ENCODE measurements around the gene KCNJ6. TPM values are rescaled to one million over a fixed set of nuclear protein-coding genes. Genes with fewer than 3 reads are reported as not detected.
"Not testable (repeated sequence)": the region's sequence is repeated elsewhere in the genome, so short reads cannot be mapped to it uniquely, and the experiment has no call there.

The KCNJ6 gene
- total and polyA plus RNA-seq, 9 of the 15 experiments (the other 6 are each of a cell fraction or from before 2014, with no cell fraction given), result 0.06 to 0.21 (median 0.13) TPM; not detected in 1

- ChIA-PET CTCF (ENCODE audit: low intra/inter-chr PET ratio) (interaction anchor here (0.6 to 2.1 kb wide), 3 partner anchors 414 to 643 kb away, joined by 3 to 8 read pairs (median 4); no protein-coding TSS in a partner anchor), POLR2A (interaction anchor here (0.6 to 0.9 kb wide), 3 partner anchors 12 to 815 kb away, joined by 3 read pairs; no protein-coding TSS in a partner anchor)
- intact Hi-C loops (cut with micrococcal nuclease), result loop anchor here (5.0 kb wide), 1 partner anchor 415 kb away; no protein-coding TSS in a partner anchor
- H3K27ac ChIP-seq (ENCODE audit: extremely low read depth, low read depth, low read length); FAIRE-seq; H3K4me1 ChIP-seq (replicated peaks in 1 of 2; ENCODE audit: control insufficient read depth in 2 of 2, insufficient read depth in 2 of 2, low read length in 2 of 2); H3K4me3 ChIP-seq; H3K9me1 ChIP-seq (ENCODE audit: control insufficient read depth, insufficient read depth, low read length); ATAC-seq; H3K9me3 ChIP-seq (replicated peaks; ENCODE audit: control insufficient read depth, insufficient read depth, low read depth, low read length); H3K9ac ChIP-seq (ENCODE audit: insufficient read depth in 1 of 2, low read depth in 2 of 2, low read length in 2 of 2); BruUV-seq (replicated peaks); H3K79me2 ChIP-seq (ENCODE audit: control insufficient read depth, insufficient read depth, low read length); H3K36me3 ChIP-seq (ENCODE audit: control insufficient read depth, insufficient read depth, low read length); H4K20me1 ChIP-seq (replicated peaks; ENCODE audit: control insufficient read depth, insufficient read depth, low read length); H2AFZ ChIP-seq (ENCODE audit: low read depth, low read length); H3K4me2 ChIP-seq (ENCODE audit: insufficient read depth, low read length); DNase-seq (ENCODE audit: extremely low read depth in 1 of 4, low spot score in 3 of 4): not testable (repeated sequence)
- peak; percentile 80; the same call in 1 of the 2 replicates for TF ChIP-seq ZNF263 (CRISPR knock-in tag; IDR thresholded peaks at IDR 0.05; ENCODE audit: borderline replicate concordance)
- peak; percentile 29; the same call in 1 of the 2 replicates for TF ChIP-seq ZNF512 (tag; IDR thresholded peaks at IDR 0.05)
- TF ChIP-seq PCBP2 (IDR thresholded peaks at IDR 0.05; ENCODE audit: low read depth, low read length, poor library complexity, severe bottlenecking), result peak; percentile 80
- peaks cover 2 to 27% of the 10 kb centered on the region in 2 experiments; a peak in 3 of 5 replicates for H3K27me3 ChIP-seq (ENCODE audit: control insufficient read depth in 2 of 2, insufficient read depth in 2 of 2, low read length in 2 of 2)
- in situ Hi-C loops (cut with MboI), result loop anchor here (25.0 kb wide), 1 partner anchor 450 kb away; no protein-coding TSS in a partner anchor
Observed at GRCh38 chr21:37712569-37712934, 203.7 kb downstream of the KCNJ6 start.

Data from K562 (cell line).